ENCODE results near the gene DDX28.
"Not testable (repeated sequence)": the region's sequence is repeated elsewhere in the genome, so short reads cannot be mapped to it uniquely, and the experiment has no call there.

DDX28 gene

DNA sequence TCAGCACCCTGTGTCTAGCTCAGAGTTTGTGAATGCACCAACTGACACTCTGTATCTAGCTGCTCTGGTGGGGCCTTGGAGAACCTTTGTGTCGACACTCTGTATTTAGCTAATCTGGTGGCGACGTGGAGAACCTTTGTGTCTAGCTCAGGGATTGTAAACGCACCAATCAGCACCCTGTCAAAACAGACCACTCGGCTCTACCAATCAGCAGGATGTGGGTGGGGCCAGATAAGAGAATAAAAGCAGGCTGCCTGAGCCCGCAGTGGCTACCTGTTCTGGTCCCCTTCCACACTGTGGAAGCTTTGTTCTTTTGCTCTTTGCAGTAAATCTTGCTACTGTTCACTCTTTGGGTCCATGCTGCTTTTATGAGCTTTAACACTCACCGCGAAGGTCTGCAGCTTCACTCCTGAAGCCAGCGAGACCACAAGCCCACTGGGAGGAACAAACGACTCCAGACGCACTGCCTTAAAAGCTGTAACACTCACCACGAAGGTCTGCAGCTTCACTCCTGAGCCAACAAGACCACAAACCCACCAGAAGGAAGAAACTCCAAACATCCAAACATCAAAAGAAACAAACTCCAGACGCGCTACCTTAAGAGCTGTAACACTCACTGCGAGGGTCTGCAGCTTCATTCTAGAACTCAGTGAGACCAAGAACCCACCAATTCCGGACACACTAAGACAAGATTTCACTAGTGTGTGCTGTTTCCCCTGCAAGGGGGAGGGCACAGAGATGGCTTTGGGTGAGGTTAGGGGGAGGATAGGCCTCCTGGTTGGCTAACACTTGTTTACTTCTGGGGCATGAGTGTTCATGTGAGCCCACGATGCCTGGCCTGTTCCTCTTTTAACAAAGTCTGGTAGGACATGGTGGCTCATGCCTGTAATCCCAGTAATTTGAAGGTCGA, 24.0 kb downstream of the DDX28 start, which contains the start of gene DPEP2:
TSS of gene DPEP2 (minus strand) at position 706 of the 910 bp plus-strand sequence. CDS start 6,272 bp downstream, outside the sequence.
- H3K4me3 ChIP-seq (ENCODE audit: low read depth, low read length) = not testable (repeated sequence)

GRCh38 chr16:67998231-67998778, 24.7 kb downstream of the DDX28 start:
- H3K4me3 ChIP-seq (ENCODE audit: low read depth, low read length); DNase-seq (ENCODE audit: low read depth): not testable (repeated sequence)

More for the DNA sequence above, 24.0 kb downstream of the DDX28 start, which contains the start of gene DPEP2:
- not testable (repeated sequence) for DNase-seq (ENCODE audit: low read depth)

GRCh38 chr16:67996666-67997065, 26.4 kb downstream of the DDX28 start:
- H3K4me3 ChIP-seq (ENCODE audit: low read depth, low read length) = no peak overlapping the region
- DNase-seq (ENCODE audit: low read depth) = no peak

- DNase-seq (ENCODE audit: low read depth) = no peak
These were observed 27.6 kb downstream of the DDX28 start for GRCh38 chr16:67995423-67995822.

DNA sequence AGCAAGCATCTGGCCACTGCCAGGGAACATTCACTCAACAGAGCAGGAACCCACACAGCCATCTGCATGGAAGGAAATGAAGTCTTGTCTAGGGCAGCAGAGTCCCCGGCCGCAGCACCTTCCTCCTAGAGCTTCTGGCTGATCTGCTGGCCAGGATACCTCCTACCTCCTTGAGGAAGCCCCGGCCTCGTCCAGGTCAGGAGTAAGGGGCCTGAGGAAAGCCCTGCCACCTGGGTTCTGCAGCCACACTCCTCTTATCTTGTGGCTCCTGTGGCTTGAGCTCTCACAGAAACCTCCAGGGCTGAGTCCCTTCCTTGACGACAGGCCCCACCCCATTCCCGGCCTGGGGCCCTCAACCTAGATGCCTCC, 29.0 kb downstream of the DDX28 start:
- not testable (repeated sequence) for DNase-seq (ENCODE audit: low read depth); H3K4me3 ChIP-seq (ENCODE audit: low read depth, low read length)

More at GRCh38 chr16:67995423-67995822, 27.6 kb downstream of the DDX28 start:
- H3K4me3 ChIP-seq (ENCODE audit: low read depth, low read length) = no peak overlapping the region

DNA sequence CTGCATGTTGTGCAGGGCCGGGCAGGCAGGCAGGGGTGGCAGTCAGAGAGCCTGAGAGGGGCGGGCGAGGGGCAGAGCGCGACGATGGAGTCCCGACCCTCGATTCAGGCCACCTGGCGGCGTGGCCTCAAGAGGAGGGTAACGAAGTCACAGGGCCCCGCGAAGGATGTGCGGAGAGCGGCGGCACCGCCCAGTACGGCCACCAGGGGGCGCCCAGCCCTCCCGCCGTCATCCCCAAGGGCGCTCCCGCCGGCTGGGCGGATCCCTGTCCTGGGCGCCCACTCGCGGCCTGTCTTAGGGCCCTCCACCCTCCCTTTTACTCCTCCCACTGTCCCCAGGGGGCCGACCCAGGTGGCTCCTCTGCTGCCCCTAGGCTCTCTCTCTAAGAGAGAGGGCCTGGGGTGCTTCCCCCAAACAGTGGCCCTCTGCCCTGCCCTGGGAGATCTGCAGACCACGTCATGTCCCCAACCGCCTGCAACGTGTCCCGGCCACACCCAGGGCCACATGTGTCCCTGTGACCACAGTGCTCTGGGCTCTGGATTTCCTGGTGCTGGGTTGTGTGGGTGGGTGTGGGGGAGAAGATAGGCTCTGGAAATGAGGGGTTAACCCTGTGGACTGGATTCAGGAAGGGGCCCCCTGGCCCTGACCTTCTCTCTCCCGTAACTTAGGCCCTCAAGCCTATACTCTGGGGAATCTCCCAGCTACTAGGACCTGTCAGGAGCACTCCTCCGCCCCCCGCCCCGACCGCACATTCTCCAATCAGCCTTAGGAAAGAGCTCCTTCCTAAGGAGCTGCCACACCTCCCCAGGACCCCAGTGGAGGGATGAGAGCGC, 29.6 kb downstream of the DDX28 start:
- peak overlapping the region; percentile 31 for H3K4me3 ChIP-seq (ENCODE audit: low read depth, low read length)
- DNase-seq (ENCODE audit: low read depth) = peak; percentile 6

DNA sequence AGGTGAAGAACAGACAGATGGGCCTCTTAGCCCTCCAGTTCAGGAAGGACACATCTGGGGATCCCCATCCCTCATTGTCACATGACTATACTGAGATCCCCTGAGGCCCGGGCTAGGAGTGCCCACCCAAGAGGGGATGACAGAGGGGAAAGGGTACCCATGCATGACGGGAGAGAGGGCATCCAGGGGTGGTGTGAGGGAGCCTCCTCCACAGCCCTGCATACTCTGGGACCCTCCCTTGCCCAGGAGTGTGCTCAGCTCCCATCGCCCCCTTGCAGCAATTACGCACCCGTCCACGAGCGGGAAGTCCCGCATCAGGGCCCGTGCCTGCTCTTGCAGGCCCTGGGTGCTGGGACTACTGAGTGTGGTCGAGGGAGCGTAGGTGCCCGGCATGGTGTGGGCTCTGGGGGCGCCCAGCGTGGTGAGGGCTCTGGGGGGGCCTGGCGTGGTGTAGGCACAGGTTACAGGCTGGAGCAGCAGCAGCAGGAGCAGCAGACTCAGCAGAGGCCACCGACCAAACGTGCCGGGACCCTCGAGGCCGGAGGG, 30.3 kb downstream of the DDX28 start:
- H3K4me3 ChIP-seq (ENCODE audit: low read depth, low read length) = no peak overlapping the region
- DNase-seq (ENCODE audit: low read depth) = no peak

- DNase-seq (ENCODE audit: low read depth) = no peak
- no peak overlapping the region for H3K4me3 ChIP-seq (ENCODE audit: low read depth, low read length)
These were observed 33.0 kb downstream of the DDX28 start for GRCh38 chr16:67990018-67990386.

DNA sequence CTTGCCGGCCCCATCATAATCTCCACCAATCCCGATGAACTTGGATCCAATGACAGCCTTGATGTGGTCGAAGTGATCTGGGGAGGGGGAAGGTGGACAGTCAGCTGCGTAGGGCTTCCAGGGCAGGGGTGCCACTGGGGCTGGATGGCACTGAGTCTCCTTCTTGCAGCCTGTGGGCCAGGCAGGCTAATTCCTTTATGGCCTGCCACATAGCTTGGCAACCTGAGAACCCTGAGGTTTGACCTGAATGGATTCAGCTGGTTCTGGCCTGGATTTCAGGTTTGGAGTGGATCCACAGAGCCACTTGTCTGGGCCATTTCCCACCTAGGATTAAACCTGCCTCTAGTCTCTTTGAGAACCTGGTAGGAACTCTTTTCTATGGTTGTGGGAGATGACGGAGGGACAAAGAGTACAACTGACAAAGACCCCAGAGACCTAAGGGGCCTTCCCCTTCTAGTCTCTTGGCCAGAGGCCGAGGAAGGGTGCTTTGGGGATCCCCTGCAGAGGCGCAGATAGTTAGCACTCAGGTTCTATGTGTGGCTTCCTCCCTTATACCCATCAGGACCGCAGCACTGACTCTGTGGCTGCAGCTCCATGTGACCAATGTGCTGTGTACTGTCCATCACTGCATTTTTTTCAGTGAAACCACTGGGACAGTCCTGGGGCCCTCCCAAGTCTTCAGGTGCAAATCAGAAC, 33.6 kb downstream of the DDX28 start:
- DNase-seq (ENCODE audit: low read depth) = no peak
- H3K4me3 ChIP-seq (ENCODE audit: low read depth, low read length) = no peak overlapping the region

GRCh38 chr16:67988675-67989074, 34.4 kb downstream of the DDX28 start:
- no peak for DNase-seq (ENCODE audit: low read depth)
- no peak overlapping the region for H3K4me3 ChIP-seq (ENCODE audit: low read depth, low read length)

GRCh38 chr16:67987460-67988160, 35.4 kb downstream of the DDX28 start:
- DNase-seq (ENCODE audit: low read depth) = no peak
- H3K4me3 ChIP-seq (ENCODE audit: low read depth, low read length) = no peak overlapping the region

DNA sequence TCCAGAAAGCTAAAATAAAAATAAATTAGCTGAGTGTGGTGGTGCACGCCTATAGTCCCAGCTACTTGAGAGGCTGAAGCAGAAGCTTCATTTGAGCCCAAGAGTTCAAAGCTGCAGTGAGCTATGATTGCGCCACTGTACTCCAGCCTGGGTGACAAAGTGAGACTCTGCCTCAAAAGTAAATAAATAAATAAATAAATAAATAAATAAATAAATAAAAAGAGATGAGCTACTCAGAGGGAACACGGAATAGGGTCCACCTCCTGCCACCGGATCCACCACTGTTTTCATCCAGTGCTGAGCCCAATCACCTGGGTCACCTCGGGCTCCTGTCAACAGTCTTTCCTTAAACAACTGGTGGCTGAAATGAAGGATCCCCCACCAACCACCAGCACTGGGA, 36.1 kb downstream of the DDX28 start:
- DNase-seq (ENCODE audit: low read depth) = no peak
- H3K4me3 ChIP-seq (ENCODE audit: low read depth, low read length) = no peak overlapping the region

DNA sequence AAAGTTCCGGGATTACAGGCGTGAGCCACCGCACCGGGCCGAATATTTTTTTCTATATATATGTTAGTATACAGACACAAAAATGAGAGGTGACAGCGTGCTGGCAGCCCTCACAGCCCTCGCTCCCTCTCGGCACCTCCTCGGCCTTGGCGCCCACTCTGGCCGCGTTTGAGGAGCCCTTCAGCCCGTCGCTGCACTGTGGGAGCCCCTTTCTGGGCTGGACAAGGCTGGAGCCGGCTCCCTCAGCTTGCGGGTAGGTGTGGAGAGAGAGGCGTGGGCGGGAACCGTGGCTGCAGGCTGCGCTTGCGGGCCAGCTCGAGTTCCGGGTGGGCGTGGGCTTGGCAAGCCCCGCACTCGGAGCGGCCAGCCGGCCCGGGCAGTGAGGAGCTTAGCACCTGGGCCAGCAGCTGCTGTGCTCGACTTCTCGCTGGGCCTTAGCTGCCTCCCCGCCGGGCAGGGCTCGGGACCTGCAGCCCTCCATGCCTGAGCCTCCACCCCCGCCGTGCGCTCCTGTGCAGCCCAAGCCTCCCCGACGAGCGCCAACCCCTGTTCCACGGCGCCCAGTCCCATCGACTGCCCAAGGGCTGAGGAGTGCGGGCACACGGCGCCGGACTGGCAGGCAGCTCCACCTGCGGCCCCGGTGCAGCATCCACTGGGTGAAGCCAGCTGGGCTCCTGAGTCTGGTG, 40.9 kb downstream of the DDX28 start:
- no peak for DNase-seq (ENCODE audit: low read depth)
- no peak overlapping the region for H3K4me3 ChIP-seq (ENCODE audit: low read depth, low read length)

- H3K4me3 ChIP-seq (ENCODE audit: low read depth, low read length) = no peak within 1 kb of the TSS
- no peak for DNase-seq (ENCODE audit: low read depth)
These were observed 42.9 kb downstream of the DDX28 start, which contains the start of gene DPEP3 for GRCh38 chr16:67979955-67980678. DPEP3 (minus strand) TSS chr16:67980499; CDS start chr16:67980380, 119 bp downstream.

DNA sequence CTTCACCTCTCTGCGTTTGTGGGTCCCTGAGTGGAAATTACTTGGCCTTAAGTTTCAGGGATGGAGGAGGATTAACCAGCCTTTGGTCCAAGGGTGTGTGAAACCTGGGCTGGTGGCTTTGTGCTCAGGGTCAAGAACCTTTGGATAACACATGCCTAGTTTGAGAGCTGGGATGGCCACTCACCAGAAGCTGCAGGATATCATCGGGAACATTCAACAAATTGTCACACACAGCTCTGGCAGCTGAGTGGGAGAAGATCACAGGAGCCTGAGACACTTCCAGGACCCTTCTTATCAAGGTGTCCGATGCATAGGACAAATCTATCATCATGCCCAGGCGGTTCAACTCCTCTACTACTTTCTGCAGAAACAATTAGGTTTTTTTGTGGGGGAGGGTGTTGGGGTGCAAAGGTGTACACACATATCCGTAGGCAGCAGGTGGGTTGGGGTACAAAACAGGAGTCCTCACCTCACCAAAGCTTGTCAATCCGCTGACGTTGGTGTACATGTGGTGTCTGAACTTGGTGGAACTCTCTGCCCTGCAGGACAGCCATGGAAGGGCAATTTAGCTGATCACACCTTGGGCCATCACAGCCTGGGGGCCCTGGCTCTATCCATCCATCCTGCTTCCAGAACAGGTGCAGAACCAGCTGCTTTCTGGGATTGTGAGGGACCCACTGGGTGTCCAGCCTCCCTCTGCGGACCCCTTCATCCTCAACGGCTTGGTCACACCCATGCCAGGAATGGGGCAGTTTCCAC, 45.4 kb downstream of the DDX28 start:
- H3K4me3 ChIP-seq (ENCODE audit: low read depth, low read length) = no peak overlapping the region
- no peak for DNase-seq (ENCODE audit: low read depth)

DNA sequence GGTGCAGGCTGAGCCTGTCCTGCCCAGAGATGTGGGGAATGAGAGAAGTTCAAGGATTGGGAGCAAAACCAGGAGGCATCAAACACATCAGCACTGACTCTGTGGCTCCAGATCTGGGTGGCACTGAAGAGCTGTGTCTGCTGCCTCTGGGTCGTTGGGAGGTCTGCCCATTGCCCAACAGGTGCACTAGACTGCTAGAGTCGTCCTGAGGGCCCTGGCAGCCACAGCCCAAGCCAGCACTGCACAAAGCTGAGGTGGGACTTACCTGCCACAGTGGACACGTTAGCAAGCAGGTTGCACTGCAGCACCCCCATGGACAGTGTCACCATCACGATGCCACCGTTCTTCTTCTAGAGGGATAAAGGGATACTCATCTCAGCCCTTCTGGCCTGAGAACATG, 46.0 kb downstream of the DDX28 start:
- no peak overlapping the region for H3K4me3 ChIP-seq (ENCODE audit: low read depth, low read length)
- DNase-seq (ENCODE audit: low read depth) = no peak

- H3K4me3 ChIP-seq (ENCODE audit: low read depth, low read length) = no peak overlapping the region
- DNase-seq (ENCODE audit: low read depth) = no peak
These were observed 46.8 kb downstream of the DDX28 start for GRCh38 chr16:67976205-67976604.
